Panc1 (cell line): Measurements from ENCODE around the gene ITPR2. TPM values are rescaled to one million over a fixed set of nuclear protein-coding genes. Genes with fewer than 3 reads are reported as not detected.

Experiments
- ATAC-seq: fragments of 200-7000 bp; cut with Tn5 transposase; 2 replicates; pipeline ENCODE4 v1.9.1; 2020; ENCODE audit warnings: mild to moderate bottlenecking, moderate library complexity
- BruUV-seq: library from RNA; stranded (reverse); fragments of 400-500 nt; replicated peaks from 2 replicates; lab custom pipeline; 2021; lab: Mats Ljungman, UMichigan
- CTCF ChIA-PET: fragments of 300-600 bp; sonication (Branson Sonifier 250); formaldehyde crosslinking; loops from one replicate; lab custom pipeline; 2022; ENCODE audit warnings: antibody characterized with exemption; lab: Charles Lee
- POLR2A ChIA-PET: fragments of 300-600 bp; sonication (Branson Sonifier 250); formaldehyde crosslinking; loops from one replicate; lab custom pipeline; 2022; ENCODE audit warnings: antibody characterized with exemption; lab: Charles Lee
- DNase-seq: peaks from one replicate; pipeline ENCODE4 v3.0.0-alpha.2; 2010; ENCODE audit warnings: low read depth, low spot score
- H3K27ac ChIP-seq: 2 replicates; pipeline ENCODE4 v1.5.1; 2011; ENCODE audit warnings: mild to moderate bottlenecking, low read length, inconsistent platforms
- H3K27me3 ChIP-seq: fragments of 200-500 bp; sonication (Bioruptor generic); 2 replicates; pipeline ENCODE4 v1.6.0; 2014; ENCODE audit warnings: low read length, inconsistent platforms; ENCODE audit not compliant: control insufficient read depth, insufficient read depth
- H3K36me3 ChIP-seq: fragments of 200-500 bp; sonication (Bioruptor generic); 2 replicates; pipeline ENCODE4 v1.5.1; 2014; ENCODE audit warnings: inconsistent platforms, mild to moderate bottlenecking, low read length, moderate library complexity; ENCODE audit not compliant: control insufficient read depth, insufficient read depth
- H3K4me1 ChIP-seq: 2 replicates; pipeline ENCODE4 v1.5.1; 2011; ENCODE audit warnings: inconsistent platforms, mild to moderate bottlenecking, low read length, moderate library complexity; ENCODE audit not compliant: control insufficient read depth, insufficient read depth
- H3K4me3 ChIP-seq, 2 experiments: 2 replicates each; pipeline ENCODE4 v1.5.1; 2011 to 2012; ENCODE audit warnings: low read depth in 2 of 2, low read length in 2 of 2, mild to moderate bottlenecking in 2 of 2, inconsistent platforms in 1 of 2, moderate library complexity in 1 of 2
- H3K9me3 ChIP-seq: fragments of 200-500 bp; sonication (Bioruptor generic); 2 replicates; pipeline ENCODE4 v1.5.1; 2014; ENCODE audit warnings: low read depth, mild to moderate bottlenecking, inconsistent platforms, low read length, moderate library complexity; ENCODE audit not compliant: control insufficient read depth, insufficient read depth
- CTCF ChIP-seq: fragments of 450-650 bp; IDR thresholded peaks from 2 replicates; pipeline ENCODE4 v1.5.1; 2017; ENCODE audit warnings: mild to moderate bottlenecking
- POLR2AphosphoS5 ChIP-seq: IDR thresholded peaks from 2 replicates; pipeline ENCODE4 v1.6.1; 2012; ENCODE audit warnings: mild to moderate bottlenecking, low read depth, low read length, moderate library complexity
- REST ChIP-seq, 2 experiments: IDR thresholded peaks; 2 replicates each; pipeline ENCODE4 v1.6.1; 2011 to 2012; ENCODE audit warnings: low read depth in 2 of 2, control low read depth in 1 of 2, low read length in 1 of 2, mild to moderate bottlenecking in 1 of 2, moderate library complexity in 1 of 2; ENCODE audit not compliant: insufficient read depth in 1 of 2
- SIN3A ChIP-seq: IDR thresholded peaks from 2 replicates; pipeline ENCODE4 v1.6.1; 2012; ENCODE audit warnings: low read depth, mild to moderate bottlenecking, low read length, moderate library complexity, borderline replicate concordance; ENCODE audit not compliant: insufficient read depth
- TCF7L2 ChIP-seq: IDR thresholded peaks from 2 replicates; pipeline ENCODE4 v1.6.1; 2011; ENCODE audit warnings: mild to moderate bottlenecking, low read depth, low read length, inconsistent platforms
- in situ Hi-C: cut with HindIII; loops from 2 replicates; pipeline ENCODE4 v1.10.0; 2016; ENCODE audit warnings: low sequenced_read_pairs, low pct_unique_long_range_greater_than_20kb
- intact Hi-C: fragments of 100-400 bp; cut with micrococcal nuclease; formaldehyde crosslinking; loops from one replicate; pipeline ENCODE4 v1.10.0; 2022; ENCODE audit not compliant: unreplicated experiment
- total RNA-seq: library from RNA; stranded (reverse); gene quantifications from one replicate; pipeline ENCODE4 v1.2.1, GENCODE V29; 2021; ENCODE audit not compliant: unreplicated experiment

Gene ITPR2
- total RNA-seq, 1 experiment from 2014 or later: 41.8 TPM

- ATAC-seq (no peak), DNase-seq (no peak)
- no peak overlapping the region for H3K4me3 ChIP-seq
- intact Hi-C loops: no loop called here
- H3K9me3 ChIP-seq: no peaks in the 10 kb centered on the region
- CTCF ChIA-PET: no interaction called here
- POLR2A ChIA-PET: no interaction called here
- H3K36me3 ChIP-seq: no peaks in the 10 kb centered on the region
- TF ChIP-seq POLR2AphosphoS5 (no peak), CTCF (no peak), TCF7L2 (no peak), SIN3A (no peak), REST (IDR thresholded peaks at IDR 0.05; ENCODE audit: insufficient read depth in 1 of 2, low read depth in 2 of 2, low read length in 1 of 2) (no peak)
- no peak overlapping the region for H3K27ac ChIP-seq
- H3K4me1 ChIP-seq: peaks cover 8% of the 10 kb centered on the region
- no peaks in the 10 kb centered on the region for H3K27me3 ChIP-seq
- no TSS peak for BruUV-seq
- in situ Hi-C loops: no loop called here
Measured at GRCh38 chr12:26628234-26628633, 204.8 kb downstream of the ITPR2 start.

- no peak for TF ChIP-seq POLR2AphosphoS5
- TF ChIP-seq REST (IDR thresholded peaks at IDR 0.05; ENCODE audit: insufficient read depth in 1 of 2, low read depth in 2 of 2, low read length in 1 of 2): no peak
- no peak for TF ChIP-seq SIN3A
- no peak for TF ChIP-seq TCF7L2
- TF ChIP-seq CTCF: no peak
- peaks cover 8% of the 10 kb centered on the region for H3K4me1 ChIP-seq
- BruUV-seq: no TSS peak
- no peaks in the 10 kb centered on the region for H3K36me3 ChIP-seq
- DNase-seq (no peak), ATAC-seq (no peak)
- ChIA-PET POLR2A (no interaction called here), CTCF (no interaction called here)
- in situ Hi-C loops (no loop called here), intact Hi-C loops (no loop called here)
- H3K27ac ChIP-seq: no peak overlapping the region
- no peaks in the 10 kb centered on the region for H3K27me3 ChIP-seq
- H3K4me3 ChIP-seq: no peak overlapping the region
- H3K9me3 ChIP-seq: no peaks in the 10 kb centered on the region
Measured at GRCh38 chr12:26627335-26627734, 205.7 kb downstream of the ITPR2 start.
